LNCAP (cell line): ENCODE results near the gene LANCL3.

Experiments
- CTCF ChIP-seq: fragments of 450-650 bp; IDR thresholded peaks from 2 replicates; pipeline ENCODE4 v1.5.1; 2017; ENCODE audit warnings: mild to moderate bottlenecking

LANCL3 gene

GRCh38 chrX:37578045-37578444 lies 6.6 kb downstream of the LANCL3 start:
- TF ChIP-seq CTCF = no peak

GRCh38 chrX:37580080-37580479 lies 8.6 kb downstream of the LANCL3 start:
- no peak for TF ChIP-seq CTCF

GRCh38 chrX:37590047-37590446 lies 18.6 kb downstream of the LANCL3 start:
- no peak for TF ChIP-seq CTCF

GRCh38 chrX:37594755-37595382 lies 23.4 kb downstream of the LANCL3 start:
- TF ChIP-seq CTCF = no peak

GRCh38 chrX:37599729-37600128 lies 28.3 kb downstream of the LANCL3 start:
- TF ChIP-seq CTCF = no peak

- TF ChIP-seq CTCF = no peak
Observed at GRCh38 chrX:37603938-37604409, 32.5 kb downstream of the LANCL3 start.

GRCh38 chrX:37607243-37607642 lies 35.8 kb downstream of the LANCL3 start:
- no peak for TF ChIP-seq CTCF

- no peak for TF ChIP-seq CTCF
Observed at GRCh38 chrX:37608156-37608555, 36.7 kb downstream of the LANCL3 start.
